H9 (cell line): ENCODE data around the gene ICE2. TPM values are rescaled to one million over a fixed set of nuclear protein-coding genes. Genes with fewer than 3 reads are reported as not detected.

Source experiments
- DNase-seq: peaks from one replicate; pipeline ENCODE4 v3.0.0-alpha.2; 2017
- H2AFZ ChIP-seq: one replicate; pipeline ENCODE4 v1.6.1; 2013; ENCODE audit warnings: mild to moderate bottlenecking, low read length, control low read depth, moderate library complexity
- H2AK5ac ChIP-seq: 2 replicates; pipeline ENCODE4 v1.6.1; 2013; ENCODE audit warnings: low read length, control low read depth, mixed read lengths; ENCODE audit not compliant: insufficient read length
- H2BK120ac ChIP-seq: one replicate; pipeline ENCODE4 v1.6.1; 2013; ENCODE audit warnings: low read depth, mild to moderate bottlenecking, low read length, control low read depth, inconsistent platforms; ENCODE audit not compliant: poor library complexity, severe bottlenecking
- H2BK12ac ChIP-seq: 2 replicates; pipeline ENCODE4 v1.6.1; 2013; ENCODE audit warnings: low read length, control low read depth, mixed read lengths, low read depth; ENCODE audit not compliant: insufficient read length
- H2BK15ac ChIP-seq: 2 replicates; pipeline ENCODE4 v1.6.1; 2013; ENCODE audit warnings: low read depth, low read length, control low read depth
- H2BK20ac ChIP-seq: one replicate; pipeline ENCODE4 v1.6.1; 2013; ENCODE audit warnings: low read depth, mild to moderate bottlenecking, low read length, control low read depth, inconsistent platforms; ENCODE audit not compliant: poor library complexity, severe bottlenecking
- H2BK5ac ChIP-seq: 2 replicates; pipeline ENCODE4 v1.6.1; 2013; ENCODE audit warnings: low read length, control low read depth, mixed read lengths; ENCODE audit not compliant: insufficient read length
- H3K14ac ChIP-seq: 2 replicates; pipeline ENCODE4 v1.6.1; 2013; ENCODE audit warnings: low read length, control low read depth; ENCODE audit not compliant: insufficient read depth
- H3K18ac ChIP-seq: 2 replicates; pipeline ENCODE4 v1.6.1; 2013; ENCODE audit warnings: low read depth, mild to moderate bottlenecking, mixed read lengths, low read length, control low read depth; ENCODE audit not compliant: insufficient read length
- H3K23ac ChIP-seq: 2 replicates; pipeline ENCODE4 v1.6.1; 2013; ENCODE audit warnings: low read length, control low read depth, mixed read lengths, low read depth; ENCODE audit not compliant: insufficient read length
- H3K23me2 ChIP-seq: 2 replicates; pipeline ENCODE4 v1.6.1; 2013; ENCODE audit warnings: low read depth, mild to moderate bottlenecking, mixed read lengths, low read length, control low read depth; ENCODE audit not compliant: insufficient read length, poor library complexity, severe bottlenecking
- H3K27ac ChIP-seq: 2 replicates; pipeline ENCODE4 v1.5.1; 2013; ENCODE audit warnings: low read length, control low read depth, mixed read lengths, low read depth; ENCODE audit not compliant: insufficient read length
- H3K27me3 ChIP-seq: 2 replicates; pipeline ENCODE4 v1.6.1; 2013; ENCODE audit warnings: low read length, control low read depth, inconsistent platforms; ENCODE audit not compliant: insufficient read depth
- H3K4ac ChIP-seq: 2 replicates; pipeline ENCODE4 v1.6.1; 2013; ENCODE audit warnings: low read depth, mild to moderate bottlenecking, control low read depth, inconsistent platforms, low read length, moderate library complexity
- H3K4me1 ChIP-seq: 2 replicates; pipeline ENCODE4 v1.6.1; 2013; ENCODE audit warnings: low read length, control low read depth, inconsistent platforms; ENCODE audit not compliant: insufficient read depth
- H3K4me2 ChIP-seq: 2 replicates; pipeline ENCODE4 v1.6.1; 2013; ENCODE audit warnings: low read length, control low read depth, mixed read lengths; ENCODE audit not compliant: insufficient read length, insufficient read depth
- H3K56ac ChIP-seq: 2 replicates; pipeline ENCODE4 v1.6.1; 2013; ENCODE audit warnings: low read depth, mild to moderate bottlenecking, mixed read lengths, low read length, control low read depth; ENCODE audit not compliant: insufficient read length
- H3K79me1 ChIP-seq: 2 replicates; pipeline ENCODE4 v1.6.1; 2013; ENCODE audit warnings: low read depth, mild to moderate bottlenecking, moderate library complexity, low read length, control low read depth, inconsistent platforms; ENCODE audit not compliant: insufficient read depth, poor library complexity, severe bottlenecking
- H3K79me2 ChIP-seq: 2 replicates; pipeline ENCODE4 v1.6.1; 2013; ENCODE audit warnings: low read length, control low read depth, inconsistent platforms; ENCODE audit not compliant: insufficient read depth
- H3K9ac ChIP-seq: 2 replicates; pipeline ENCODE4 v1.6.1; 2013; ENCODE audit warnings: low read length, control low read depth, mixed read lengths; ENCODE audit not compliant: insufficient read length; ENCODE audit errors: extremely low read depth
- H3K9me3 ChIP-seq: one replicate; pipeline ENCODE4 v1.6.1; 2013; ENCODE audit warnings: low read depth, low read length, inconsistent platforms; ENCODE audit not compliant: control insufficient read depth
- H3T11ph ChIP-seq: one replicate; pipeline ENCODE4 v1.6.1; 2013; ENCODE audit warnings: mild to moderate bottlenecking, low read length, control low read depth, inconsistent platforms
- H4K20me1 ChIP-seq: one replicate; pipeline ENCODE4 v1.6.1; 2013; ENCODE audit not compliant: control insufficient read depth, insufficient read length, insufficient read depth
- H4K5ac ChIP-seq: 2 replicates; pipeline ENCODE4 v1.6.1; 2013; ENCODE audit warnings: low read depth, mild to moderate bottlenecking, mixed read lengths, low read length, control low read depth; ENCODE audit not compliant: insufficient read length
- H4K8ac ChIP-seq: replicated peaks from 2 replicates; pipeline ENCODE4 v1.6.1; 2013; ENCODE audit warnings: low read length, control low read depth, mixed read lengths, low read depth; ENCODE audit not compliant: insufficient read length
- H4K91ac ChIP-seq: 2 replicates; pipeline ENCODE4 v1.6.1; 2013; ENCODE audit warnings: low read depth, mild to moderate bottlenecking, moderate library complexity, mixed read lengths, low read length, control low read depth; ENCODE audit not compliant: insufficient read length
- H3K27ac Mint-ChIP-seq, 3 experiments: 2 replicates in 2 of 3; 3 replicates in 1 of 3; pipeline ENCODE4 v1.8.0; 2020 to 2021; ENCODE audit warnings: mixed read lengths in 3 of 3, mild to moderate bottlenecking in 1 of 3, moderate library complexity in 1 of 3
- H3K27me3 Mint-ChIP-seq: 2 replicates; pipeline ENCODE4 v1.8.0; 2021; ENCODE audit warnings: low read depth, mild to moderate bottlenecking, moderate library complexity, mixed read lengths
- H3K36me3 Mint-ChIP-seq, 3 experiments: 2 replicates in 2 of 3; 3 replicates in 1 of 3; pipeline ENCODE4 v1.8.0; 2020 to 2021; ENCODE audit warnings: low read depth in 3 of 3, mixed read lengths in 3 of 3; ENCODE audit not compliant: insufficient read depth in 1 of 3
- H3K4me1 Mint-ChIP-seq, 2 experiments: 2 replicates each; pipeline ENCODE4 v1.8.0; 2020; ENCODE audit warnings: mixed read lengths in 2 of 2
- H3K4me3 Mint-ChIP-seq, 2 experiments: 2 replicates in 1 of 2; 3 replicates in 1 of 2; pipeline ENCODE4 v1.8.0; 2020 to 2021; ENCODE audit warnings: mild to moderate bottlenecking in 2 of 2, mixed read lengths in 2 of 2, moderate library complexity in 1 of 2
- H3K9me3 Mint-ChIP-seq, 2 experiments: 2 replicates in 1 of 2; 3 replicates in 1 of 2; pipeline ENCODE4 v1.8.0; 2020; ENCODE audit warnings: mild to moderate bottlenecking in 2 of 2, mixed read lengths in 2 of 2, moderate library complexity in 1 of 2
- CTCF ChIP-seq: fragments of 200-600 bp; sonication (generic); conservative IDR thresholded peaks from 3 replicates; pipeline ENCODE4 v1.8.0; 2021; ENCODE audit warnings: antibody characterized with exemption, mild to moderate bottlenecking
- WGBS: extraction: QIAGEN DNeasy Blood & Tissue Kit; methylation state at CpG from one replicate; pipeline ENCODE4 v1.1.7; 2013; ENCODE audit warnings: missing lambda C conversion rate, low lambda C conversion rate, mixed read lengths; ENCODE audit not compliant: insufficient read length; ENCODE audit errors: extremely low coverage; 5-methylcytosine and 5-hydroxymethylcytosine counted together
- total RNA-seq: library from RNA; stranded (reverse); gene quantifications from 2 replicates; pipeline ENCODE4 v1.2.1, GENCODE V29; 2021

ICE2 gene
- total RNA-seq, 1 experiment from 2014 or later: 76.3 TPM

GRCh38 chr15:60508442-60508841 is 29.5 kb upstream of the ICE2 start:
- H2AFZ ChIP-seq: no peak overlapping the region
- no peak overlapping the region for H2BK5ac ChIP-seq
- no peak overlapping the region for H2BK120ac ChIP-seq
- H4K5ac ChIP-seq: no peak overlapping the region
- TF ChIP-seq CTCF: no peak
- no peak overlapping the region for H2BK12ac ChIP-seq
- H4K8ac ChIP-seq: no peak overlapping the region
- H2AK5ac ChIP-seq: no peak overlapping the region
- Mint-ChIP-seq H3K4me3 (no peak overlapping the region), H3K27me3 (no peaks in the 10 kb centered on the region), H3K27ac (no peak overlapping the region), H3K36me3 (peaks cover 0 to 42% (median 10%) of the 10 kb centered on the region in 3 experiments; a peak in 6 of 7 replicates), H3K9me3 (no peaks in the 10 kb centered on the region), H3K4me1 (peaks cover 0 to 6% of the 10 kb centered on the region in 2 experiments; a peak in 2 of 4 replicates)
- H3K4me1 ChIP-seq: no peaks in the 10 kb centered on the region
- H4K91ac ChIP-seq: no peak overlapping the region
- no peak overlapping the region for H3K27ac ChIP-seq
- H3K4ac ChIP-seq: no peak overlapping the region
- no peak overlapping the region for H3K4me2 ChIP-seq
- no peak overlapping the region for H3K23ac ChIP-seq
- WGBS: no CpG with 5 or more reads among the region's 4 CpGs
- no peaks in the 10 kb centered on the region for H4K20me1 ChIP-seq
- no peak overlapping the region for H3K9ac ChIP-seq
- H2BK20ac ChIP-seq: no peak overlapping the region
- no peaks in the 10 kb centered on the region for H3K79me2 ChIP-seq
- H3K79me1 ChIP-seq: no peaks in the 10 kb centered on the region
- H3K9me3 ChIP-seq: no peaks in the 10 kb centered on the region
- no peak for DNase-seq
- no peak overlapping the region for H3T11ph ChIP-seq
- H3K14ac ChIP-seq: no peak overlapping the region
- no peak overlapping the region for H3K56ac ChIP-seq
- no peaks in the 10 kb centered on the region for H3K23me2 ChIP-seq
- H2BK15ac ChIP-seq: no peak overlapping the region
- no peak overlapping the region for H3K18ac ChIP-seq
- H3K27me3 ChIP-seq: no peaks in the 10 kb centered on the region
